Lower leg skin (tissue), 4 donors: ENCODE results near the gene COTL1. TPM values are rescaled to one million over a fixed set of nuclear protein-coding genes. Genes with fewer than 3 reads are reported as not detected.

ENCODE experiments used
- DNase-seq, 2 donors: peaks; one replicate each; pipeline ENCODE4 v3.0.0-alpha.2; 2019; ENCODE audit warnings: low spot score in 2 of 2
- H3K4me3 ChIP-seq: fragments of 200-600 bp; sonication (generic); 2 replicates; pipeline ENCODE4 v1.5.1; 2017; ENCODE audit warnings: mild to moderate bottlenecking, low read depth; ENCODE audit not compliant: poor library complexity, severe bottlenecking
- CTCF ChIP-seq, 3 donors: fragments of 450-650 bp; IDR thresholded peaks; one replicate each; pipeline ENCODE4 v1.5.1; 2016; ENCODE audit warnings: antibody characterized with exemption in 3 of 3, mild to moderate bottlenecking in 3 of 3, moderate library complexity in 2 of 3
- POLR2A ChIP-seq, 2 donors: fragments of 450-650 bp; IDR thresholded peaks; one replicate each; pipeline ENCODE4 v1.6.1; 2016 to 2017; ENCODE audit warnings: antibody characterized with exemption in 2 of 2, mild to moderate bottlenecking in 1 of 2, moderate library complexity in 1 of 2
- WGBS, 2 donors: methylation state at CpG; one replicate each; pipeline ENCODE4 v1.1.5; 2018; 5-methylcytosine and 5-hydroxymethylcytosine counted together
- intact Hi-C: fragments of 100-400 bp; cut with DNase I; formaldehyde crosslinking; loops from one replicate; pipeline ENCODE4 v1.15.0; 2023; ENCODE audit warnings: low total_unique reads
- total RNA-seq, 4 donors: library from RNA; depleted of rRNA; stranded (reverse); fragments of >200 nt; gene quantifications; one replicate each; pipeline ENCODE4 v1.1.0, GENCODE V29; 2016

COTL1 gene
- total RNA-seq, 4 donors from 2014 or later: 6.5 to 25.7 (median 9.8) TPM

- 83 to 88% methylated on average over 12 of the region's 12 CpGs for WGBS, 2 donors
- intact Hi-C loops: loop anchor here (10.0 kb wide), 1 partner anchor 447 kb away; no protein-coding TSS in a partner anchor
- no peak for DNase-seq
Observed at GRCh38 chr16:84517366-84517765, 100.5 kb downstream of the COTL1 start.

More at GRCh38 chr16:84517366-84517765, 100.5 kb downstream of the COTL1 start:
- no peak for TF ChIP-seq POLR2A (IDR thresholded peaks at IDR 0.05)
- TF ChIP-seq CTCF (IDR thresholded peaks at IDR 0.05): no peak
- H3K4me3 ChIP-seq: no peak overlapping the region

Other genes starting within 250 kb of the COTL1 start
- 100 to 1,000 TPM in 1 of 4 donors, 10 to 100 TPM in 3; 51.7 to 133 (median 57.7) TPM for gene ATP2C2, start 249.5 kb downstream of the COTL1 start, total RNA-seq
- gene MEAK7, start 113.4 kb downstream of the COTL1 start, total RNA-seq: 10 to 100 TPM; 10.2 to 20.8 (median 14.9) TPM
- gene KLHL36, start 30.4 kb upstream of the COTL1 start, total RNA-seq: 10 to 100 TPM; 49.0 to 73.0 (median 65.8) TPM
- 10 to 100 TPM; 54.3 to 69.0 (median 60.7) TPM for gene USP10, start 81.9 kb upstream of the COTL1 start, total RNA-seq
- 100 to 1,000 TPM in 1 of 4 donors, 10 to 100 TPM in 3; 48.0 to 105 (median 69.5) TPM for gene CRISPLD2, start 201.9 kb upstream of the COTL1 start, total RNA-seq